ENCODE results near the gene ARHGAP45.

Gene ARHGAP45

GRCh38 chr19:1115646-1116420, 48.9 kb downstream of the ARHGAP45 start:
- Histone ChIP-seq H3K27ac (ENCODE audit: low read depth, low read length, poor library complexity, severe bottlenecking) (no peak overlapping the region), H3K9me3 (ENCODE audit: low read length) (no peaks in the 10 kb centered on the region), H3K4me2 (ENCODE audit: low read length) (no peak overlapping the region), H4K20me1 (ENCODE audit: insufficient read depth, low read length) (no peaks in the 10 kb centered on the region), H2AFZ (ENCODE audit: low read length) (no peak overlapping the region), H3K36me3 (ENCODE audit: insufficient read depth, low read length) (peaks cover 22% of the 10 kb centered on the region), H3K27me3 (ENCODE audit: insufficient read depth, low read length) (no peaks in the 10 kb centered on the region), H3K4me1 (ENCODE audit: insufficient read depth, low read length, severe bottlenecking) (peaks cover 3% of the 10 kb centered on the region), H3K9ac (ENCODE audit: low read length) (no peak overlapping the region), H3K79me2 (ENCODE audit: insufficient read depth, low read length) (no peaks in the 10 kb centered on the region), H3K9me2 (ENCODE audit: low read depth, low read length) (no peaks in the 10 kb centered on the region), H3F3A (ENCODE audit: insufficient read depth, low read length) (no peaks in the 10 kb centered on the region), H3K4me3 (ENCODE audit: low read depth, low read length, poor library complexity, severe bottlenecking) (no peak overlapping the region)
- TF ChIP-seq, protein P1, sequence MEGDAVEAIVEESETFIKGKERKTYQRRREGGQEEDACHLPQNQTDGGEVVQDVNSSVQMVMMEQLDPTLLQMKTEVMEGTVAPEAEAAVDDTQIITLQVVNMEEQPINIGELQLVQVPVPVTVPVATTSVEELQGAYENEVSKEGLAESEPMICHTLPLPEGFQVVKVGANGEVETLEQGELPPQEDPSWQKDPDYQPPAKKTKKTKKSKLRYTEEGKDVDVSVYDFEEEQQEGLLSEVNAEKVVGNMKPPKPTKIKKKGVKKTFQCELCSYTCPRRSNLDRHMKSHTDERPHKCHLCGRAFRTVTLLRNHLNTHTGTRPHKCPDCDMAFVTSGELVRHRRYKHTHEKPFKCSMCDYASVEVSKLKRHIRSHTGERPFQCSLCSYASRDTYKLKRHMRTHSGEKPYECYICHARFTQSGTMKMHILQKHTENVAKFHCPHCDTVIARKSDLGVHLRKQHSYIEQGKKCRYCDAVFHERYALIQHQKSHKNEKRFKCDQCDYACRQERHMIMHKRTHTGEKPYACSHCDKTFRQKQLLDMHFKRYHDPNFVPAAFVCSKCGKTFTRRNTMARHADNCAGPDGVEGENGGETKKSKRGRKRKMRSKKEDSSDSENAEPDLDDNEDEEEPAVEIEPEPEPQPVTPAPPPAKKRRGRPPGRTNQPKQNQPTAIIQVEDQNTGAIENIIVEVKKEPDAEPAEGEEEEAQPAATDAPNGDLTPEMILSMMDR (IDR thresholded peaks at IDR 0.05; ENCODE audit: low read length) = no peak

DNA sequence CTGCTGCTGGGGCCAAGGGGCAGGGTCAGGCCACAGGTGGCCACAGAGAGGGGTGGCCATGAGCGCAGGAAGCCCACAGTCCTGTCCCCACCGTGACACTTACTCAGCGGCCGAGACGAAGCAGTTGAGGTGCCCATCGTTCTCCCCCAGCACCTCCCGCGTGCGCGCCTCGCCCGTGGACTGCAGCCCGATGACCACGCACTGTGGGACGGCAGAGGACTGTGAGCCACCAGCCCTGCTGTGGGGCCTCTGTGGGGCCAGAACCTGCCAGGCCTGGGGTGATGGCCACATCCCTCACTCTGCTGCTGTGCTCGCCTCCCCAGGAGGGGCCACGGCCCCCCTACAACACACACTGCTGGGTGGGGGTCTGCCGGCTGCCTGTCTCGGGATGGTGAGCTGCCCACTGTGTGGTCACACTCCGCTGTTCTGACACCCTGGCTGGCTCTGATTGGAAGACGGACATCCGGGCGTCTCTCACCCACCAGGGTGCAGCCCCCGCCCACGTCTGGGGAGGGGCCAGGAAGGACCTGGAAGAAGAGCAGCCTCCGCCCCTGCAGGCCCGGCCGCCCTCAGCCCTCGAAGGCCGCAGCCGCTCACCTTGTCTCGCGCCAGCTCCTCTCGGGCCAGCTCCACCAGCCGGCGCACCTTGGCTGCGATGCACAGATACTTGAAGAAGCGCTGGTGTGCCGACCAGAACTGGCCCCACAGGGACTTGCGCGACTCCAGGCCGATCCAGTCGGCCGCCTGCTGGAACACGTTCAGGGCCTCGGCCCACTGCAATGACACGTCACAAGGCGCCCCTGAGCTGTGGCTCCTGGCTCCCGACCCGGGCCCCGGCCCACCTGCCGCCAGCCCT, 50.0 kb downstream of the ARHGAP45 start:
- no peaks in the 10 kb centered on the region for H3K79me2 ChIP-seq (ENCODE audit: insufficient read depth, low read length)
- no peak overlapping the region for H2AFZ ChIP-seq (ENCODE audit: low read length)
- no peak overlapping the region for H3K4me3 ChIP-seq (ENCODE audit: low read depth, low read length, poor library complexity, severe bottlenecking)
- no peaks in the 10 kb centered on the region for H3K27me3 ChIP-seq (ENCODE audit: insufficient read depth, low read length)
- no peak overlapping the region for H3K9ac ChIP-seq (ENCODE audit: low read length)
- H3K36me3 ChIP-seq (ENCODE audit: insufficient read depth, low read length) = peaks cover 33% of the 10 kb centered on the region
- peaks cover 3% of the 10 kb centered on the region for H3K4me1 ChIP-seq (ENCODE audit: insufficient read depth, low read length, severe bottlenecking)
- TF ChIP-seq, protein P1 (IDR thresholded peaks at IDR 0.05; ENCODE audit: low read length) = no peak
- TF ChIP-seq EZH2 (IDR thresholded peaks at IDR 0.05; ENCODE audit: borderline replicate concordance, low read length) = no peak
- H3K9me2 ChIP-seq (ENCODE audit: low read depth, low read length) = no peaks in the 10 kb centered on the region
- H4K20me1 ChIP-seq (ENCODE audit: insufficient read depth, low read length) = no peaks in the 10 kb centered on the region
- no peak overlapping the region for H3K27ac ChIP-seq (ENCODE audit: low read depth, low read length, poor library complexity, severe bottlenecking)
- no peaks in the 10 kb centered on the region for H3K9me3 ChIP-seq (ENCODE audit: low read length)
- H3K4me2 ChIP-seq (ENCODE audit: low read length) = no peak overlapping the region
- no peaks in the 10 kb centered on the region for H3F3A ChIP-seq (ENCODE audit: insufficient read depth, low read length)

- no peaks in the 10 kb centered on the region for H4K20me1 ChIP-seq (ENCODE audit: insufficient read depth, low read length)
- no peak overlapping the region for H2AFZ ChIP-seq (ENCODE audit: low read length)
- no peaks in the 10 kb centered on the region for H3K79me2 ChIP-seq (ENCODE audit: insufficient read depth, low read length)
- no peak overlapping the region for H3K4me3 ChIP-seq (ENCODE audit: low read depth, low read length, poor library complexity, severe bottlenecking)
- H3K36me3 ChIP-seq (ENCODE audit: insufficient read depth, low read length) = peaks cover 35% of the 10 kb centered on the region
- no peaks in the 10 kb centered on the region for H3K9me2 ChIP-seq (ENCODE audit: low read depth, low read length)
- H3K9ac ChIP-seq (ENCODE audit: low read length) = no peak overlapping the region
- no peak overlapping the region for H3K4me2 ChIP-seq (ENCODE audit: low read length)
- peaks cover 3% of the 10 kb centered on the region for H3K4me1 ChIP-seq (ENCODE audit: insufficient read depth, low read length, severe bottlenecking)
- no peaks in the 10 kb centered on the region for H3F3A ChIP-seq (ENCODE audit: insufficient read depth, low read length)
- H3K27ac ChIP-seq (ENCODE audit: low read depth, low read length, poor library complexity, severe bottlenecking) = no peak overlapping the region
- no peaks in the 10 kb centered on the region for H3K27me3 ChIP-seq (ENCODE audit: insufficient read depth, low read length)
- TF ChIP-seq EZH2 (IDR thresholded peaks at IDR 0.05; ENCODE audit: borderline replicate concordance, low read length) = no peak
- TF ChIP-seq, protein P1 (IDR thresholded peaks at IDR 0.05; ENCODE audit: low read length) = no peak
- no peaks in the 10 kb centered on the region for H3K9me3 ChIP-seq (ENCODE audit: low read length)
Measured at GRCh38 chr19:1117654-1118053, 50.7 kb downstream of the ARHGAP45 start.

All from OCI-LY1 (cell line).